ENCODE results near the gene ALDH3A1.

ALDH3A1 gene

DNA sequence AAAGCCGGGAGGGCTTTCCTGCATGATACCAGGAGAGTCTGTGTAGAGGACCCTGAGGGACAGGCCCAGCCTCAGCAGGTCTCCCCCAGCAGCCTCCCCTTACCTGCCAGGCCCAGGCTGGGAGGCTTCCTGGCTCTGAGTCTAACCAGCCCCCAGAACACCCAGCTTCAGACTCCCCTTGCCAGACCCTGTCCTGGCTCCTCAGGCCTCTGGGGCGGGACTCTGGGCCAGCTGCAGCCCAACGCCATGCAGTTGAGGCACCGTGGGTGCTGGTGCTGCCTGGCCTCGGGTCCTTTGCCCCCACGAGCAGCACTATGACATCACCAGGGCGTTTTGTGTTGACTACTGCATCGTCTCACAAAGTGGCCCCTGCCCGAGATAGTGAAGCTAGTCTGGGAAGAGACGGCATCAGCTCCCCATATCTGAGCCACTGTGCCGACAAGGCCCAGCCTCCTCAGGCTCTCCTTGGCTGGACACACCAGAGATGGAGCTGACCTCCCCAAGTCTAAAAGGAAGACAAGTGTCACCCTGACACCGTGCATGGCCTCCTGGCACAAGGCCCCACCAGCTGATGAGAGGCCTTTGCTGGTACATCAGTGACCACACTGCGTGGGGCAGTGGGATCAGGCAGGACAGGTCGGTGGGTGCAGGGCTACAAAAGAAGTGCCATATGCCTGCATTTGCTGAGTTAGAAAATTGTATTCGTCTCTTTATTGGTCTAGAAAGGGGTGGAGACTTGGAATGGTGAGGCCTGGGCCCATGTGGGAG, 10.6 kb downstream of the ALDH3A1 start:
- Histone ChIP-seq H3K27ac (no peak overlapping the region), H3K36me3 (replicated peaks) (no peaks in the 10 kb centered on the region), H3K4me3 (ENCODE audit: low read depth, low read length) (no peak overlapping the region), H3K27me3 (replicated peaks) (no peaks in the 10 kb centered on the region)
- in situ Hi-C loops (cut with HindIII; ENCODE audit: low pct_ligation_motif_present, low sequenced_read_pairs) = no loop called here
- TF ChIP-seq, protein P1, sequence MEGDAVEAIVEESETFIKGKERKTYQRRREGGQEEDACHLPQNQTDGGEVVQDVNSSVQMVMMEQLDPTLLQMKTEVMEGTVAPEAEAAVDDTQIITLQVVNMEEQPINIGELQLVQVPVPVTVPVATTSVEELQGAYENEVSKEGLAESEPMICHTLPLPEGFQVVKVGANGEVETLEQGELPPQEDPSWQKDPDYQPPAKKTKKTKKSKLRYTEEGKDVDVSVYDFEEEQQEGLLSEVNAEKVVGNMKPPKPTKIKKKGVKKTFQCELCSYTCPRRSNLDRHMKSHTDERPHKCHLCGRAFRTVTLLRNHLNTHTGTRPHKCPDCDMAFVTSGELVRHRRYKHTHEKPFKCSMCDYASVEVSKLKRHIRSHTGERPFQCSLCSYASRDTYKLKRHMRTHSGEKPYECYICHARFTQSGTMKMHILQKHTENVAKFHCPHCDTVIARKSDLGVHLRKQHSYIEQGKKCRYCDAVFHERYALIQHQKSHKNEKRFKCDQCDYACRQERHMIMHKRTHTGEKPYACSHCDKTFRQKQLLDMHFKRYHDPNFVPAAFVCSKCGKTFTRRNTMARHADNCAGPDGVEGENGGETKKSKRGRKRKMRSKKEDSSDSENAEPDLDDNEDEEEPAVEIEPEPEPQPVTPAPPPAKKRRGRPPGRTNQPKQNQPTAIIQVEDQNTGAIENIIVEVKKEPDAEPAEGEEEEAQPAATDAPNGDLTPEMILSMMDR (IDR thresholded peaks at IDR 0.05; ENCODE audit: low read depth, low read length, missing control alignments) = no peak
- DNase-seq = no peak

DNA sequence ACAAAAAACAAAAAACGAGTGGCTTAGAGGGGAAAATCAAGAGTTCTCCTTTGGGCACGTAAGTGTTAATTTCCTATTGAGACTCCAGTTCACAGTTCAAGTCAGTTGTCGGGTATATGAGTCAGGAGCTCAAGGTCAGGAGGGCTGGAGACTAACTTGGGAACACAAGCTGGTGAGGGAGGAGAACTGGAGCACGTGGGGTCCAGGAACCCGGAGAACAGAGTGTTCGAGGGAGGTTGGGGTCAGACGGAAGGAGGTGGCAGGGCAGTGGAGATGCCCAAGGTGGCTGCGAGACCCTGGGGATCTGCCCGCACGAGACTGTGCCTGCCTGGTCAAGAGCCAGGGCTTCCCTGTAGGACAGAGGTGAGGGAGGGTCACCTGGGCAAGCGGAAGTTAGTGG, 12.0 kb downstream of the ALDH3A1 start:
- H3K4me3 ChIP-seq (ENCODE audit: low read depth, low read length) = no peak overlapping the region
- in situ Hi-C loops (cut with HindIII; ENCODE audit: low pct_ligation_motif_present, low sequenced_read_pairs) = no loop called here
- TF ChIP-seq, protein P1 (IDR thresholded peaks at IDR 0.05; ENCODE audit: low read depth, low read length, missing control alignments) = no peak
- H3K27ac ChIP-seq = no peak overlapping the region
- H3K36me3 ChIP-seq (replicated peaks) = no peaks in the 10 kb centered on the region
- H3K27me3 ChIP-seq (replicated peaks) = no peaks in the 10 kb centered on the region
- no peak for DNase-seq

DNA sequence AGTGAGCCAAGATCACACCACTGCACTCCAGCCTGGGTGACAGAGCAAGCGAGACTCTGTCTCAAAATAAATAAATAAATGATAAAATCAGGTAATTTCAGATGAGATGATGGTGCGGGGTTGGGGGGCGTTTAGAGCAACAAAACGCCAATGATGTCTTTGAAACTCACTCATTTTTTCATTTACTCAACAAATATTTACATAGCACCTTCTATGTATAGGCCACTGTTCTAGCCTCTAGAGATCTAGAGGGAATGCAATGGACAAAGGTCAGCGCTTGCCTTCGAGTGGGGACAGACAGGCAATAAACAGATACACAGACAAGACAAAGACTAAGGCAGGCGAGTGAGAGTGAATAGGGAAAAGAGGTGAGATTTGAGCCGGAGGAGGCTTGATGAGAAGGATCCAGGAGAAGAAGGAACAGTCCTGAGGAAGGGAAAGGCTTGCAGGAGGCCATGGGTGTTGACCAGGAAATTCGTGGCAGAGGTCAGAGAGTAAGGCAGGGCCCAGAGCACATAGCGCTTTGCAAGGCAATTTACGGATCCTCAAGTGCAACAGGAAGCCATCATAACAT, 14.1 kb downstream of the ALDH3A1 start:
- Histone ChIP-seq H3K27me3 (replicated peaks) (no peaks in the 10 kb centered on the region), H3K4me3 (ENCODE audit: low read depth, low read length) (no peak overlapping the region), H3K27ac (no peak overlapping the region), H3K36me3 (replicated peaks) (no peaks in the 10 kb centered on the region)
- TF ChIP-seq, protein P1 (IDR thresholded peaks at IDR 0.05; ENCODE audit: low read depth, low read length, missing control alignments) = no peak
- in situ Hi-C loops (cut with HindIII; ENCODE audit: low pct_ligation_motif_present, low sequenced_read_pairs) = no loop called here
- DNase-seq = no peak

DNA sequence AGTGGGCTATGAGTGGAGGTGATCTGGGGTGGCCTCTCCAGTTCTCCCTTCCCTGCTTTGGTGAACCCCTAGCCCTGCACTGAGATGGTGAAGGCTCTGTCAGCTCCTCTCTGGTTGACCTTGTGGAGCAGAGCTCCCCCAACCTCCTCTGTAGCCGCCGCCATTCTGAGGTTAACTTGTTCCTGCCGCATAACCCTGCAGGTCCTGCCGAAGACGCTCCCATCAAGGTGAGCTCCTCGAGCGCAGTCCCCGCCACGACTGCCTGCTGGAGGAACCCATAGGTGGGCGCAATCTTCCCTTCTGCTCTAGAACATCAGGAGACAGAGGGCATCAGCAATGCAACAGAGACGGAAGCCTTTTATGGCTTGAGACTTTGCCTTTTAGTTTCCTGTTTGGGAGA, 16.5 kb downstream of the ALDH3A1 start:
- in situ Hi-C loops (cut with HindIII; ENCODE audit: low pct_ligation_motif_present, low sequenced_read_pairs) = no loop called here
- Histone ChIP-seq H3K4me3 (ENCODE audit: low read depth, low read length) (no peak overlapping the region), H3K36me3 (replicated peaks) (no peaks in the 10 kb centered on the region), H3K27ac (no peak overlapping the region), H3K27me3 (replicated peaks) (no peaks in the 10 kb centered on the region)
- no peak for DNase-seq
- TF ChIP-seq, protein P1 (IDR thresholded peaks at IDR 0.05; ENCODE audit: low read depth, low read length, missing control alignments) = no peak

DNA sequence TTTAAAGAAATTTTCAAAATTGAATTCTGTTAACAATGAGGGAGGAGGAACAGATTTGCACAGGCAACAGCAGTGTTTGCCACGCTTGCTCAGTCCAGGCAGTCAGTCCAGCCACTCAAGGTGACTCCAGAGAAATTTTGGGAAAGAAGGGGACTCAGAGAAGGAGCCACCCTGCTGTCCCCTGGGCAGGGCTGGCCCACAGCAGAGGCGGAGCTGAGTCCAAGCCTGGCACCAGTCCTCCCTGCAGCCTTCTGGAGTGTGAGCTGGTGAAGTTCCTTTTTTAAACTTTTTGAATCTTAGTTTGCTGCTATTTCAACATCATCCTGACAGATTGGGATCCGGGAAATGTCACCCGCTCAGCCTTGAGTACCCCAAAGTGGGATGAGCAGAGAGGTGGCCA, 17.3 kb downstream of the ALDH3A1 start:
- Histone ChIP-seq H3K27me3 (replicated peaks) (no peaks in the 10 kb centered on the region), H3K4me3 (ENCODE audit: low read depth, low read length) (no peak overlapping the region), H3K36me3 (replicated peaks) (no peaks in the 10 kb centered on the region), H3K27ac (no peak overlapping the region)
- DNase-seq = no peak
- in situ Hi-C loops (cut with HindIII; ENCODE audit: low pct_ligation_motif_present, low sequenced_read_pairs) = no loop called here
- TF ChIP-seq, protein P1 (IDR thresholded peaks at IDR 0.05; ENCODE audit: low read depth, low read length, missing control alignments) = no peak

Data from brain microvascular endothelial cell (primary cell).